ENCODE data around the gene SCYGR2. TPM values are rescaled to one million over a fixed set of nuclear protein-coding genes. Genes with fewer than 3 reads are reported as not detected.
"Not testable (repeated sequence)": the region's sequence is repeated elsewhere in the genome, so short reads cannot be mapped to it uniquely, and the experiment has no call there.

The SCYGR2 gene
- not detected in 2 replicates for total RNA-seq (2014; rRNA removed; shearing (Covaris generic))

- H3K36me3 ChIP-seq (replicated peaks; ENCODE audit: control insufficient read depth, insufficient read depth, low read length); DNase-seq: not testable (repeated sequence)
Measured at GRCh38 chr2:227598835-227599503, at the start of gene SCYGR2. Gene SCYGR2, plus strand, starts transcription at chr2:227598893. Its CDS starts 0 bp downstream, at chr2:227598893.

DNA sequence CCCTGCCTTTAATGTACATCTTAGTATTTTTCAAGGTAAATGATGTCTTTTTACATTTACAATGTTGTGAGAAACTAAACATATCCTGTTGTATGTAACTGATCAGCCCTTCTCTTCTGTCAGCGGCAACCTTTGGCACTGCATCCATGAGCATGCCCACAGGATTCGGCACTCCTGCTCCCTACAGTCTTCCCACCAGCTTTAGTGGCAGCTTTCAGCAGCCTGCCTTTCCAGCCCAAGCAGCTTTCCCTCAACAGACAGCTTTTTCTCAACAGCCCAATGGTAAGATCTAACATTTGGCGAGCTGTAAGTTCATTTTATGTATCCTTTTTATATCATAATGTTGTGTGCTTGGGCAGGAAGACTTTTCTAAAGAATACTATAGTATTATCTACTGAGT lies 46.9 kb upstream of the SCYGR2 start:
- Histone ChIP-seq H3K36me3 (replicated peaks; ENCODE audit: control insufficient read depth, insufficient read depth, low read length) (peaks cover 7% of the 10 kb centered on the region), H3K4me3 (ENCODE audit: insufficient read depth, low read depth, low read length) (no peak overlapping the region), H3K27me3 (ENCODE audit: control insufficient read depth, insufficient read depth, low read length) (no peaks in the 10 kb centered on the region)
- DNase-seq: no peak

More at GRCh38 chr2:227598835-227599503, at the start of gene SCYGR2:
- H3K27me3 ChIP-seq (ENCODE audit: control insufficient read depth, insufficient read depth, low read length); H3K4me3 ChIP-seq (ENCODE audit: insufficient read depth, low read depth, low read length): not testable (repeated sequence)

DNA sequence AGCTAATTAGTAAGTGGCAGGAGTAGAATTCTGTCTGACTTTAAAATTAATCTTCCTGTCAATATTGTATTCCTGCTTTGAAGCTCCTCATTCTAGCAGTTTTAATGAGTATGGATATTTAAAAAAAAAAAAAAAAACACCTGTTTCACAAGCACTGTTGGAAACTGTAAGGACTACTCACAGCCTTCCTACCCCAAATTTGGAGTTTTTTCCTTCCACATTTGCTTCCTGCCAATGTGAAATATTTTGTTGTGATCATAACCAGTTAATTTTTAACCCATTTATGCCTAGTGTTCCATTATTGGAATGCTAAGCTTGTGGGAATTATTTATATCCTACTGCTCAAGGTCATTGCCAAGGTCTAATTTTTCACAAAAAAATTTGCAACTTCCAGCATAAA lies 36.1 kb upstream of the SCYGR2 start:
- H3K4me3 ChIP-seq (ENCODE audit: insufficient read depth, low read depth, low read length): no peak overlapping the region
- no peaks in the 10 kb centered on the region for H3K27me3 ChIP-seq (ENCODE audit: control insufficient read depth, insufficient read depth, low read length)
- no peaks in the 10 kb centered on the region for H3K36me3 ChIP-seq (replicated peaks; ENCODE audit: control insufficient read depth, insufficient read depth, low read length)
- no peak for DNase-seq

- Histone ChIP-seq H3K36me3 (replicated peaks; ENCODE audit: control insufficient read depth, insufficient read depth, low read length) (no peaks in the 10 kb centered on the region), H3K27me3 (ENCODE audit: control insufficient read depth, insufficient read depth, low read length) (no peaks in the 10 kb centered on the region), H3K4me3 (ENCODE audit: insufficient read depth, low read depth, low read length) (no peak overlapping the region)
- DNase-seq: no peak
Measured at GRCh38 chr2:227565080-227565479, 33.6 kb upstream of the SCYGR2 start.

DNA sequence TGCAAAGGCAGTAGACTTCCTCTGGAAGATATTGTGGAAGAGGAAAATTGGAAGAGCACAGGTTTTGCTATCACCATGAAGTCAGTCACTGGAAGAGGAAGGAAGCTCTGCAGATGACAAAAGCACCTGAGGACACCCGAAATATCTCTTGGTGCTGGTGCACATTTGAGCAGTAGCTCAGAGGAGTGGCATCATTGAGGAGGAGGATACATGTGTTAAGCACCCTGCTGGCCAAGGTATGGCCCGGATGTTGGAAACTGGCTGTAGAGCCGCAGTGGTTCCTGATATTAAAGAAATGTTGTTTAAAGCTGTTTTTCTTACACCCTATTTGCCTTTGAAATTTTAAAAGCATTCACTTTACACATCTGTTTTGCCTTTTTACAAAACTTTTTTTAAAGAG lies 32.7 kb upstream of the SCYGR2 start:
- Histone ChIP-seq H3K27me3 (ENCODE audit: control insufficient read depth, insufficient read depth, low read length) (no peaks in the 10 kb centered on the region), H3K4me3 (ENCODE audit: insufficient read depth, low read depth, low read length) (no peak overlapping the region), H3K36me3 (replicated peaks; ENCODE audit: control insufficient read depth, insufficient read depth, low read length) (no peaks in the 10 kb centered on the region)
- no peak for DNase-seq

GRCh38 chr2:227568852-227569169 lies 29.9 kb upstream of the SCYGR2 start:
- Histone ChIP-seq H3K4me3 (ENCODE audit: insufficient read depth, low read depth, low read length) (no peak overlapping the region), H3K36me3 (replicated peaks; ENCODE audit: control insufficient read depth, insufficient read depth, low read length) (no peaks in the 10 kb centered on the region), H3K27me3 (ENCODE audit: control insufficient read depth, insufficient read depth, low read length) (no peaks in the 10 kb centered on the region)
- no peak for DNase-seq

GRCh38 chr2:227570615-227571014 lies 28.1 kb upstream of the SCYGR2 start:
- no peak for DNase-seq
- Histone ChIP-seq H3K36me3 (replicated peaks; ENCODE audit: control insufficient read depth, insufficient read depth, low read length) (no peaks in the 10 kb centered on the region), H3K27me3 (ENCODE audit: control insufficient read depth, insufficient read depth, low read length) (no peaks in the 10 kb centered on the region), H3K4me3 (ENCODE audit: insufficient read depth, low read depth, low read length) (no peak overlapping the region)

DNA sequence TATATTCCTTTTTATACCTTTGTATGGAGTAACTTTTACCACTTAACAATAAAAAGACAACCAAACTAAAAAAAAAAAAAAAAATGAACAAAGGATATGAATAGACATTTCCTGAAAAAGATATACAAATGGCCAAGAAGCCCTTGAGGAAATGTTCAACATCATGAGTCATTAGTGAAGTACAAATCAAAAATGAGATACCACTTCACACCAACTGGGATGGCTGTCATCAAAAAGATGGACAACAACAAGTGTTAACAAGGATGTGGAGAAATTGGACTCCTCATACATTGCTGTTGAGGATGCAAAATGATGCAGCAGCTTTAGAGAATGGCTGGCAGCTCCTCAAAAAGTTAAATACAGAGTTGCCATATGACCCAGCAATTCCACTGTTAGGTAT lies 22.6 kb upstream of the SCYGR2 start:
- no peaks in the 10 kb centered on the region for H3K36me3 ChIP-seq (replicated peaks; ENCODE audit: control insufficient read depth, insufficient read depth, low read length)
- no peak overlapping the region for H3K4me3 ChIP-seq (ENCODE audit: insufficient read depth, low read depth, low read length)
- no peaks in the 10 kb centered on the region for H3K27me3 ChIP-seq (ENCODE audit: control insufficient read depth, insufficient read depth, low read length)
- DNase-seq: no peak

- H3K4me3 ChIP-seq (ENCODE audit: insufficient read depth, low read depth, low read length): no peak overlapping the region
- H3K36me3 ChIP-seq (replicated peaks; ENCODE audit: control insufficient read depth, insufficient read depth, low read length): no peaks in the 10 kb centered on the region
- DNase-seq: no peak
- no peaks in the 10 kb centered on the region for H3K27me3 ChIP-seq (ENCODE audit: control insufficient read depth, insufficient read depth, low read length)
Measured at GRCh38 chr2:227576812-227577211, 21.9 kb upstream of the SCYGR2 start.

- H3K36me3 ChIP-seq (replicated peaks; ENCODE audit: control insufficient read depth, insufficient read depth, low read length): no peaks in the 10 kb centered on the region
- H3K27me3 ChIP-seq (ENCODE audit: control insufficient read depth, insufficient read depth, low read length): no peaks in the 10 kb centered on the region
- H3K4me3 ChIP-seq (ENCODE audit: insufficient read depth, low read depth, low read length): no peak overlapping the region
- no peak for DNase-seq
Measured at GRCh38 chr2:227577555-227577954, 21.1 kb upstream of the SCYGR2 start.

DNA sequence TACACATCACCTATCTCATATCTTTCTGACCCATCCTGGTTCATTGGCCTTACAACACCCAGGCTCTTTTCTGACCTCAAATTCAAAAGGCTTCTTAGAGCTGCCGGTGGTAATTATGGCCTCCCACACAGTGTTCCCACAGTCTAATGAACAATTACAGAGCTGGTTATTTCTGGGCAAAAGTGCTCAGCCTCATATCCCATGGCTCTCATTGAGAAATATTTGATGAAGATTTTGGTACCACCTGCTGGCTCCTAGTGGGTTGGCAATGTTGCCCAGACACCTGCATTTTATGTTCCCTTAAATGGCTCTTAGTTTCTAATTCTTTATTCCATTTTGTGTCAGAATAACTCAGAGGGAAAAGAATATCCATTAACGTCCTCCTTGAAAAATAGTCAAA lies 20.1 kb upstream of the SCYGR2 start:
- DNase-seq: no peak
- H3K4me3 ChIP-seq (ENCODE audit: insufficient read depth, low read depth, low read length): no peak overlapping the region
- H3K27me3 ChIP-seq (ENCODE audit: control insufficient read depth, insufficient read depth, low read length): no peaks in the 10 kb centered on the region
- H3K36me3 ChIP-seq (replicated peaks; ENCODE audit: control insufficient read depth, insufficient read depth, low read length): no peaks in the 10 kb centered on the region

GRCh38 chr2:227579791-227580190 lies 18.9 kb upstream of the SCYGR2 start:
- no peak for DNase-seq

DNA sequence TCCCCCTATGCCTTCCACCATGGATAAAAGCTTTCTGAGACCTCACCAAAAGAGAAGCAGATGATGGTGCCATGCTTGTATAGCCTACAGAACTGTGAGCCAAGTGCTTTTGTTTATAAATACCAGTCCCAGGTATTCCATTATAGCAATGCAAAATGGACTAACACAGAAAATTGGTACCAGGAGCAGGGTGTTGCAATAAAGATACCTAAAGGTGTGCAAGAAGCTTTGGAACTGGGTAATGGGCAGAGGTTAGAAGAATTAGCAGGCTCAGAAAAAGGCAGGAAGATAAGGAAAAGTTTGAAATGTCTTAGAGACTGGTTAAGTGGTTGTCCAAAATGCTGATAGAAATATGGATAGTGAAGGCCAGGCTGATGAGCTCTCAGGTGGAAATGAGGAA lies 16.3 kb upstream of the SCYGR2 start:
- no peaks in the 10 kb centered on the region for H3K27me3 ChIP-seq (ENCODE audit: control insufficient read depth, insufficient read depth, low read length)
- no peak overlapping the region for H3K4me3 ChIP-seq (ENCODE audit: insufficient read depth, low read depth, low read length)
- H3K36me3 ChIP-seq (replicated peaks; ENCODE audit: control insufficient read depth, insufficient read depth, low read length): no peaks in the 10 kb centered on the region
- no peak for DNase-seq

More at GRCh38 chr2:227579791-227580190, 18.9 kb upstream of the SCYGR2 start:
- Histone ChIP-seq H3K27me3 (ENCODE audit: control insufficient read depth, insufficient read depth, low read length) (no peaks in the 10 kb centered on the region), H3K36me3 (replicated peaks; ENCODE audit: control insufficient read depth, insufficient read depth, low read length) (no peaks in the 10 kb centered on the region), H3K4me3 (ENCODE audit: insufficient read depth, low read depth, low read length) (no peak overlapping the region)

DNA sequence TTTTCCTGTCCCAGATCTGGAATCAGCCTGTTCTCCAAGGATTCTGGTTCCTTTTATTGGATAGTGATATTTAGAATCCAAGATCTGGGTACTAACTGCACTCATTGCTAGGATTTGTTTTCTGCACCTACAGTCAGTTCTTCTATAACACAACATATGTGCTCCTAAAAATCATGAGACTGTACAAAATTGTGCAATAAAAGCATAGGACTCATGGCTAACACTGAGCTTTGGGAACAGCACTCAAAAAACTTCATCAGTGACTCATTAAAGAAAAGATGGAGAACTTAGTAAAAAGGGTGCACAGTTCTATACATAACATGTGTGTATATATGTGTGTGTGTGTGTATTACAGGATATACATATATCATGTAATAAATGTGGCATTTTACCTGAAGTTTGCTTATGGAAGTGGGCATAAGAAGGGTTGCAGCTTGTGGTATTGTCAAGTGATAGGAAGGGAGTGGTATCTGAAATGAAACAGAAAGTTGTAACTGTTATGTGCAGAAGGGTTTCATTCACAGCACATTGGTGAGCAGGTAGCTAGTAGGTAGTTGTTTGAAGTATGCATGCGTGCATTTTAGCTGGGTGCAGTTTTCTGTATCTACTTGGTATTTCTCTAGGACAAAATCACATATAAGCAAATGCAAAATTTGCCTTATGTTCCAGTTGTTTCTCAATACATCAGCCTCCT lies 5.9 kb upstream of the SCYGR2 start:
- no peaks in the 10 kb centered on the region for H3K27me3 ChIP-seq (ENCODE audit: control insufficient read depth, insufficient read depth, low read length)
- no peak for DNase-seq
- no peaks in the 10 kb centered on the region for H3K36me3 ChIP-seq (replicated peaks; ENCODE audit: control insufficient read depth, insufficient read depth, low read length)
- H3K4me3 ChIP-seq (ENCODE audit: insufficient read depth, low read depth, low read length): no peak overlapping the region

- DNase-seq: peak; percentile 51
- Histone ChIP-seq H3K27me3 (ENCODE audit: control insufficient read depth, insufficient read depth, low read length) (no peaks in the 10 kb centered on the region), H3K4me3 (ENCODE audit: insufficient read depth, low read depth, low read length) (no peak overlapping the region), H3K36me3 (replicated peaks; ENCODE audit: control insufficient read depth, insufficient read depth, low read length) (no peaks in the 10 kb centered on the region)
Measured at GRCh38 chr2:227595797-227596196, 2.9 kb upstream of the SCYGR2 start.
